SK-N-SH (cell line): ENCODE results near the gene RIPOR2. TPM values are rescaled to one million over a fixed set of nuclear protein-coding genes. Genes with fewer than 3 reads are reported as not detected.

Experiments used
- CTCF ChIA-PET: fragments of 300-600, 350-600 bp; formaldehyde crosslinking; extraction: SDS; loops from one replicate; lab custom pipeline; 2021; lab: Yijun Ruan, JAX
- POLR2A ChIA-PET: fragments of 350-600 bp; sonication (Branson Sonifier 250); formaldehyde crosslinking; extraction: SDS; loops from one replicate; lab custom pipeline; 2020; ENCODE audit warnings: antibody characterized with exemption, inconsistent platforms; lab: Yijun Ruan, JAX
- DNase-seq: peaks from one replicate; pipeline ENCODE4 v3.0.0; 2012
- H2AFZ ChIP-seq: fragments of 200-600 bp; sonication (generic); 2 replicates; pipeline ENCODE4 v1.8.1; 2016; ENCODE audit warnings: antibody characterized with exemption, mild to moderate bottlenecking, low read depth
- H3F3A ChIP-seq: fragments of 200-600 bp; sonication (generic); replicated peaks from 2 replicates; pipeline ENCODE3; 2016; ENCODE audit warnings: antibody characterized with exemption, mild to moderate bottlenecking; ENCODE audit not compliant: insufficient read depth
- H3K27ac ChIP-seq, 2 experiments: fragments of 200-500 bp in 1 of 2; fragments of 200-600 bp in 1 of 2; sonication (Bioruptor generic) in 1 of 2; sonication (generic), shearing (Covaris generic) in 1 of 2; 2 replicates each; pipeline versions ENCODE4 v1.5.1 to v1.6.1; 2014 to 2016; ENCODE audit warnings: low read depth in 2 of 2, inconsistent platforms in 1 of 2, low read length in 1 of 2, mild to moderate bottlenecking in 1 of 2, mixed read lengths in 1 of 2
- H3K27me3 ChIP-seq: fragments of 200-600 bp; sonication (generic), shearing (Covaris generic); 2 replicates; pipeline ENCODE4 v1.6.1; 2016; ENCODE audit warnings: mixed run types; ENCODE audit not compliant: insufficient read depth
- H3K36me3 ChIP-seq, 2 experiments: fragments of 200-500 bp in 1 of 2; fragments of 200-600 bp in 1 of 2; sonication (Bioruptor generic) in 1 of 2; sonication (generic) in 1 of 2; replicated peaks in 1 of 2; 2 replicates each; pipeline versions ENCODE3 to v1.5.1; 2014 to 2016; ENCODE audit warnings: low read length in 1 of 2, mild to moderate bottlenecking in 1 of 2; ENCODE audit not compliant: insufficient read depth in 2 of 2, control insufficient read depth in 1 of 2
- H3K4me1 ChIP-seq, 2 experiments: fragments of 200-500 bp in 1 of 2; fragments of 200-600 bp in 1 of 2; sonication (Bioruptor generic) in 1 of 2; sonication (generic), shearing (Covaris generic) in 1 of 2; 2 replicates each; pipeline versions ENCODE4 v1.5.1 to v1.6.1; 2014 to 2016; ENCODE audit warnings: low read depth in 1 of 2, low read length in 1 of 2, mixed run types in 1 of 2; ENCODE audit not compliant: insufficient read depth in 2 of 2, control insufficient read depth in 1 of 2
- H3K4me2 ChIP-seq: fragments of 200-600 bp; sonication (generic), shearing (Covaris generic); 2 replicates; pipeline ENCODE4 v1.6.1; 2017; ENCODE audit warnings: mixed run types
- H3K4me3 ChIP-seq, 2 experiments: fragments of 200-500 bp in 1 of 2; fragments of 200-600 bp in 1 of 2; sonication (Bioruptor generic) in 1 of 2; sonication (generic), shearing (Covaris generic) in 1 of 2; 2 replicates each; pipeline versions ENCODE4 v1.5.1 to v1.8.1; 2014 to 2016; ENCODE audit warnings: low read depth in 2 of 2, inconsistent platforms in 1 of 2, low read length in 1 of 2, mild to moderate bottlenecking in 1 of 2, mixed read lengths in 1 of 2, moderate library complexity in 1 of 2
- H3K79me2 ChIP-seq: fragments of 200-600 bp; sonication (generic); 2 replicates; pipeline ENCODE4 v1.8.1; 2017; ENCODE audit warnings: mild to moderate bottlenecking; ENCODE audit not compliant: insufficient read depth
- H3K9ac ChIP-seq: fragments of 200-600 bp; sonication (generic); 2 replicates; pipeline ENCODE4 v1.6.1; 2017; ENCODE audit warnings: mixed run types
- H3K9me2 ChIP-seq: fragments of 200-600 bp; sonication (generic); 2 replicates; pipeline ENCODE4 v1.6.1; 2017; ENCODE audit warnings: mixed run types
- H3K9me3 ChIP-seq: fragments of 200-600 bp; sonication (generic); 2 replicates; pipeline ENCODE4 v1.6.1; 2017; ENCODE audit warnings: mixed run types, mild to moderate bottlenecking, moderate library complexity
- H4K20me1 ChIP-seq: fragments of 200-600 bp; sonication (generic); 2 replicates; pipeline ENCODE4 v1.6.1; 2017; ENCODE audit warnings: mild to moderate bottlenecking, mixed run types; ENCODE audit not compliant: insufficient read depth
- ELF1 ChIP-seq: IDR thresholded peaks from 2 replicates; pipeline ENCODE4 v1.4.0; 2012
- EP300 ChIP-seq, 2 experiments: IDR thresholded peaks; 2 replicates each; pipeline versions ENCODE4 v1.4.0 to v1.6.1; 2012; ENCODE audit warnings: borderline replicate concordance in 1 of 2, low read depth in 1 of 2, low read length in 1 of 2
- EZH2phosphoT487 ChIP-seq: fragments of 200-600 bp; sonication (generic); IDR thresholded peaks from 2 replicates; pipeline ENCODE4 v1.6.1; 2017; ENCODE audit warnings: low read depth, mixed run types, mild to moderate bottlenecking, antibody characterized with exemption, moderate library complexity, borderline replicate concordance
- FOSL2 ChIP-seq: IDR thresholded peaks from 2 replicates; pipeline ENCODE4 v1.4.0; 2012; ENCODE audit warnings: low read depth, mild to moderate bottlenecking, moderate library complexity, borderline replicate concordance
- FOXJ3 ChIP-seq: sonication (generic); formaldehyde crosslinking; IDR thresholded peaks from 2 replicates; pipeline ENCODE4 v1.5.1; 2020; ENCODE audit warnings: mild to moderate bottlenecking, missing genetic modification reagents
- FOXM1 ChIP-seq: IDR thresholded peaks from 2 replicates; pipeline ENCODE4 v1.4.0; 2012; ENCODE audit warnings: low read depth, mild to moderate bottlenecking
- JUND ChIP-seq: IDR thresholded peaks from 2 replicates; pipeline ENCODE4 v1.4.0; 2012
- MXI1 ChIP-seq: IDR thresholded peaks from 2 replicates; pipeline ENCODE4 v1.6.1; 2012; ENCODE audit warnings: mild to moderate bottlenecking, low read depth, low read length, improper control_type of control experiment
- NFIC ChIP-seq: IDR thresholded peaks from 2 replicates; pipeline ENCODE4 v1.4.0; 2012; ENCODE audit warnings: borderline replicate concordance
- RCOR1 ChIP-seq: fragments of 150-350 bp; IDR thresholded peaks from 2 replicates; pipeline ENCODE4 v1.6.1; 2017; ENCODE audit warnings: antibody characterized with exemption, low read length
- REST ChIP-seq: IDR thresholded peaks from 2 replicates; pipeline ENCODE4 v1.6.1; 2012; ENCODE audit warnings: mild to moderate bottlenecking, low read depth, low read length, moderate library complexity
- RFX5 ChIP-seq: IDR thresholded peaks from 2 replicates; pipeline ENCODE4 v1.6.1; 2012; ENCODE audit warnings: mild to moderate bottlenecking, improper control_type of control experiment, low read length
- SIN3A ChIP-seq: IDR thresholded peaks from 2 replicates; pipeline ENCODE4 v1.6.1; 2012; ENCODE audit warnings: low read depth, mild to moderate bottlenecking, low read length, moderate library complexity, borderline replicate concordance
- SMC3 ChIP-seq: IDR thresholded peaks from 2 replicates; pipeline ENCODE4 v1.6.1; 2012; ENCODE audit warnings: low read depth, low read length, improper control_type of control experiment
- TCF12 ChIP-seq: IDR thresholded peaks from 2 replicates; pipeline ENCODE4 v1.4.0; 2012
- TEAD4 ChIP-seq: IDR thresholded peaks from 2 replicates; pipeline ENCODE4 v1.4.0; 2012; ENCODE audit warnings: mild to moderate bottlenecking, borderline replicate concordance; ENCODE audit not compliant: insufficient read depth
- USF1 ChIP-seq: IDR thresholded peaks from 2 replicates; pipeline ENCODE4 v1.4.0; 2012; ENCODE audit warnings: low read depth, borderline replicate concordance
- WGBS: methylation state at CpG from one replicate; pipeline ENCODE4 v1.1.6; 2017; ENCODE audit warnings: low lambda C conversion rate; 5-methylcytosine and 5-hydroxymethylcytosine counted together
- polyA plus RNA-seq, 3 experiments: library from polyadenylated mRNA; depleted of rRNA; stranded (reverse); fragments of >200 nt; gene quantifications; 2 replicates each; pipeline ENCODE4 v1.2.3, GENCODE V29; 2012

The RIPOR2 gene
- 0.05 TPM in 2 replicates for polyA plus RNA-seq (2012; rRNA removed)
- 0.05 and 0.10 TPM in 2 replicates for polyA plus RNA-seq (2012; cell fraction: cytosol; rRNA removed)
- 0.05 and 0.13 TPM in 2 replicates for polyA plus RNA-seq (2012; cell fraction: nucleus; rRNA removed)

- no peaks in the 10 kb centered on the region for H3K27me3 ChIP-seq
- H3K27ac ChIP-seq: no peak within 1 kb of the TSS
- H3K79me2 ChIP-seq: no peaks in the 10 kb centered on the region
- H3F3A ChIP-seq: no peaks in the 10 kb centered on the region
- no peaks in the 10 kb centered on the region for H3K36me3 ChIP-seq
- H3K4me3 ChIP-seq: no peak within 1 kb of the TSS
- no peaks in the 10 kb centered on the region for H3K9me2 ChIP-seq
- H3K4me2 ChIP-seq: no peak within 1 kb of the TSS
- no peaks in the 10 kb centered on the region for H3K9me3 ChIP-seq
- peaks cover 4 to 11% of the 10 kb centered on the region in 2 experiments; a peak in 3 of 4 replicates for H3K4me1 ChIP-seq
- ChIA-PET POLR2A (no interaction called here), CTCF (interaction anchor here (0.6 to 2.2 kb wide), 7 partner anchors 15 to 300 kb away, joined by 3 to 7 read pairs (median 4); no protein-coding TSS in a partner anchor)
- H4K20me1 ChIP-seq: no peaks in the 10 kb centered on the region
- 81% methylated on average over 10 of the region's 10 CpGs for WGBS
- DNase-seq: no peak
- TF ChIP-seq FOXM1 (no peak), FOSL2 (no peak), JUND (no peak), FOXJ3 (CRISPR knock-in tag) (no peak), SMC3 (no peak), EZH2phosphoT487 (no peak), TEAD4 (no peak), RCOR1 (no peak), USF1 (no peak), ELF1 (no peak), EP300 (IDR thresholded peaks at IDR 0.05; ENCODE audit: borderline replicate concordance in 1 of 2, low read depth in 1 of 2, low read length in 1 of 2) (no peak), RFX5 (no peak), MXI1 (no peak), TCF12 (no peak), REST (no peak), SIN3A (no peak), NFIC (no peak)
- H3K9ac ChIP-seq: no peak within 1 kb of the TSS
- H2AFZ ChIP-seq: no peak within 1 kb of the TSS
Observed at GRCh38 chr6:24935366-24936152, at the start of gene RIPOR2. Gene RIPOR2 (minus strand): TSS chr6:24935960. CDS start chr6:24935898, 62 bp downstream.
